Subcutaneous adipose tissue (tissue), 4 donors: ENCODE data around the gene IL22RA2. TPM values are rescaled to one million over a fixed set of nuclear protein-coding genes. Genes with fewer than 3 reads are reported as not detected.

Experiments used
- total RNA-seq, 4 donors: library from RNA; depleted of rRNA; stranded (reverse); fragments of >200 nt; gene quantifications; one replicate each; pipeline ENCODE4 v1.1.0, GENCODE V29; 2016
- TF ChIP-seq, protein P1 (sequence below): fragments of 450-650 bp; IDR thresholded peaks from one replicate; pipeline ENCODE4 v1.5.1; 2016; ENCODE audit warnings: low read depth, mild to moderate bottlenecking, control low read depth, antibody characterized with exemption, moderate library complexity

Gene IL22RA2
- total RNA-seq, 4 donors from 2014 or later, result not detected

- TF ChIP-seq, protein P1, sequence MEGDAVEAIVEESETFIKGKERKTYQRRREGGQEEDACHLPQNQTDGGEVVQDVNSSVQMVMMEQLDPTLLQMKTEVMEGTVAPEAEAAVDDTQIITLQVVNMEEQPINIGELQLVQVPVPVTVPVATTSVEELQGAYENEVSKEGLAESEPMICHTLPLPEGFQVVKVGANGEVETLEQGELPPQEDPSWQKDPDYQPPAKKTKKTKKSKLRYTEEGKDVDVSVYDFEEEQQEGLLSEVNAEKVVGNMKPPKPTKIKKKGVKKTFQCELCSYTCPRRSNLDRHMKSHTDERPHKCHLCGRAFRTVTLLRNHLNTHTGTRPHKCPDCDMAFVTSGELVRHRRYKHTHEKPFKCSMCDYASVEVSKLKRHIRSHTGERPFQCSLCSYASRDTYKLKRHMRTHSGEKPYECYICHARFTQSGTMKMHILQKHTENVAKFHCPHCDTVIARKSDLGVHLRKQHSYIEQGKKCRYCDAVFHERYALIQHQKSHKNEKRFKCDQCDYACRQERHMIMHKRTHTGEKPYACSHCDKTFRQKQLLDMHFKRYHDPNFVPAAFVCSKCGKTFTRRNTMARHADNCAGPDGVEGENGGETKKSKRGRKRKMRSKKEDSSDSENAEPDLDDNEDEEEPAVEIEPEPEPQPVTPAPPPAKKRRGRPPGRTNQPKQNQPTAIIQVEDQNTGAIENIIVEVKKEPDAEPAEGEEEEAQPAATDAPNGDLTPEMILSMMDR, result no peak
Observed at GRCh38 chr6:137216875-137217553, 43.6 kb upstream of the IL22RA2 start.

GRCh38 chr6:137216106-137216505, 42.7 kb upstream of the IL22RA2 start:
- TF ChIP-seq, protein P1, result no peak

- TF ChIP-seq, protein P1, result no peak
Observed at GRCh38 chr6:137214931-137215330, 41.5 kb upstream of the IL22RA2 start.

GRCh38 chr6:137213813-137214212, 40.4 kb upstream of the IL22RA2 start:
- TF ChIP-seq, protein P1, result no peak

GRCh38 chr6:137213331-137213740, 39.9 kb upstream of the IL22RA2 start:
- TF ChIP-seq, protein P1, result no peak

GRCh38 chr6:137211910-137212309, 38.5 kb upstream of the IL22RA2 start:
- TF ChIP-seq, protein P1, result no peak

- TF ChIP-seq, protein P1, result no peak
Observed at GRCh38 chr6:137210903-137211302, 37.5 kb upstream of the IL22RA2 start.
